GM20000 (cell line): ENCODE measurements around the gene OR1N1.
"Not testable (repeated sequence)": the region's sequence is repeated elsewhere in the genome, so short reads cannot be mapped to it uniquely, and the experiment has no call there.

ENCODE experiments used
- DNase-seq: peaks from one replicate; pipeline ENCODE4 v3.0.0; 2012; ENCODE audit warnings: low spot score
- TF ChIP-seq, protein P1 (sequence below): IDR thresholded peaks from 2 replicates; pipeline ENCODE4 v1.5.1; 2012; ENCODE audit warnings: mild to moderate bottlenecking, control low read depth; ENCODE audit errors: extremely low read depth, missing control alignments

OR1N1 gene

GRCh38 chr9:122546196-122546595, 19.1 kb upstream of the OR1N1 start:
- DNase-seq: no peak
- TF ChIP-seq, protein P1, sequence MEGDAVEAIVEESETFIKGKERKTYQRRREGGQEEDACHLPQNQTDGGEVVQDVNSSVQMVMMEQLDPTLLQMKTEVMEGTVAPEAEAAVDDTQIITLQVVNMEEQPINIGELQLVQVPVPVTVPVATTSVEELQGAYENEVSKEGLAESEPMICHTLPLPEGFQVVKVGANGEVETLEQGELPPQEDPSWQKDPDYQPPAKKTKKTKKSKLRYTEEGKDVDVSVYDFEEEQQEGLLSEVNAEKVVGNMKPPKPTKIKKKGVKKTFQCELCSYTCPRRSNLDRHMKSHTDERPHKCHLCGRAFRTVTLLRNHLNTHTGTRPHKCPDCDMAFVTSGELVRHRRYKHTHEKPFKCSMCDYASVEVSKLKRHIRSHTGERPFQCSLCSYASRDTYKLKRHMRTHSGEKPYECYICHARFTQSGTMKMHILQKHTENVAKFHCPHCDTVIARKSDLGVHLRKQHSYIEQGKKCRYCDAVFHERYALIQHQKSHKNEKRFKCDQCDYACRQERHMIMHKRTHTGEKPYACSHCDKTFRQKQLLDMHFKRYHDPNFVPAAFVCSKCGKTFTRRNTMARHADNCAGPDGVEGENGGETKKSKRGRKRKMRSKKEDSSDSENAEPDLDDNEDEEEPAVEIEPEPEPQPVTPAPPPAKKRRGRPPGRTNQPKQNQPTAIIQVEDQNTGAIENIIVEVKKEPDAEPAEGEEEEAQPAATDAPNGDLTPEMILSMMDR: no peak

GRCh38 chr9:122538757-122539156, 11.7 kb upstream of the OR1N1 start:
- no peak for DNase-seq
- TF ChIP-seq, protein P1: no peak

DNA sequence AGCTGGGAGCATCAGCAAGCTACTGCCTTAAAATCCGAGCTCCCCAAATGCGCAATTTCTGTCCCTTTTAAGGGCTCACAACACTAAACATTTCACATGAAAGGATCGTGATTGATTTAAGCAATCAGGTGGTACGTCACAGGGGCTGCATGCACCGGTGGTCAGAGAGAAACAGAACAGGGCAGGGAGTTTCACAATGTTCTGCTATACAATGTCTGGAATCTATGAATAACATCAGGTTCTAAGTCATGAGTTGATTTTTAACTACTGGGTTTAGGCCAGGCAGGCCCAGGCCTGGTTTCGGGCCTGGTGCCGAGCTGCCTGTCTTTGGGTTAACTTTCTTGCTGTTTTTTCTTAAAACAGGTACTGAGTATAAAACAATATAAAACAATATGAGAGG, 10.0 kb upstream of the OR1N1 start:
- not testable (repeated sequence) for DNase-seq

DNA sequence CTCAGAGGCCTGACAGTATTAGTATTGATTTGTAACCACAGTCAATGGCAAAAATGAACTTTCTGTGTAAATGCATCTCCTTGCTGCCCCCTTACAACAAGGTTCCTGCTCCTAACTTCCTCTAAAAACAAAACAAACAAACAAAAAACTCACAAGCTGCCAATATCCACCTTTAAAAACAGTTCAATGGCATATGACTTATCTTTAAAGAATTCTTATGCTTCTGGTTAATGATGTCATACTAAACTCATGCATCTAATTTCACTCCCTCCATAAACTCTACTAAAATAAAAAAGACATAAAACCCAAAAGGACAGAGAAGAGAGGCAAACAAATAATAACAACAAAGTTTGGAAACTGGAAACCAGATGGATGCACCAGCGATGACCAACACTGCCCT, 9.0 kb upstream of the OR1N1 start:
- no peak for DNase-seq
- TF ChIP-seq, protein P1: no peak

DNA sequence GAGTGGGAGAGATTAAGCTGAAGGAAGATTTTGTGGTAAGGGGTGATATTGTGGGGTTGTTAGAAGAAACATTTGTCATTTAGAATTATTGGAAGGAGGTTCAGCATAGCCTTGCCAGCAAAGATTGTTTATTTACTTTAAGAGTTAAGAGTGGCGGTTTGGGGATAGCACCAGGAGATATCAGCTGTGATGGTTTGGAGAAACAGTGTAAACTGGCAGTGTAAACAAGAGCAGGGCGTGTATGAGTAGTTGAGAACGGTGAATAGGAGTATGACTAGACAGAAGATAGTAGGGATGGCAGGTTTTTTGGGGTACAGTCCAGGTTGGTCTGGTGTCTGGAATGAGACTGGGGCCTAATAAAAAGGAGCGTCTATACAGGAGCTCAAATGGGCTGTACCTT, 4.1 kb upstream of the OR1N1 start:
- DNase-seq: not testable (repeated sequence)

GRCh38 chr9:122526602-122527001, 491 bp downstream of the OR1N1 start:
- TF ChIP-seq, protein P1: no peak
- no peak for DNase-seq

DNA sequence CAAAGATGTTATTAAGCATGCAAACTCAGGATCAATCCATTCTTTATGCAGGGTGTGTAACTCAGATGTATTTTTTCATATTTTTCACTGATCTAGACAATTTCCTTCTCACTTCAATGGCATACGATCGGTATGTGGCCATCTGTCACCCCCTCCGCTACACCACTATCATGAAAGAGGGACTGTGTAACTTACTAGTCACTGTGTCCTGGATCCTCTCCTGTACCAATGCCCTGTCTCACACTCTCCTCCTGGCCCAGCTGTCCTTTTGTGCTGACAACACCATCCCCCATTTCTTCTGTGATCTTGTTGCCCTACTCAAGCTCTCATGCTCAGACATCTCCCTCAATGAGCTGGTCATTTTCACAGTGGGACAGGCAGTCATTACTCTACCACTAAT, 7.7 kb downstream of the OR1N1 start:
- TF ChIP-seq, protein P1: no peak
- no peak for DNase-seq

GRCh38 chr9:122518841-122519240, 8.3 kb downstream of the OR1N1 start, which contains the start of gene OR1J4:
TSS of gene OR1J4 (plus strand) at chr9:122519141. CDS start at chr9:122519141, 0 bp downstream.
- TF ChIP-seq, protein P1: no peak
- DNase-seq: no peak

- TF ChIP-seq, protein P1: no peak
- no peak for DNase-seq
Observed at GRCh38 chr9:122518226-122518625, 8.9 kb downstream of the OR1N1 start.
